H1 (cell line): ENCODE measurements around the gene LRRC14B. TPM values are rescaled to one million over a fixed set of nuclear protein-coding genes. Genes with fewer than 3 reads are reported as not detected.
A peak's percentile ranks its signal among the peaks of the same experiment; 100 is the strongest.

Source experiments
- CTCF ChIA-PET: fragments of 300-600 bp; sonication (Branson Sonifier 250); formaldehyde crosslinking; loops from one replicate; lab custom pipeline; 2021; ENCODE audit not compliant: partially characterized antibody; lab: Charles Lee
- POLR2A ChIA-PET: fragments of 300-600 bp; sonication (Branson Sonifier 250); formaldehyde crosslinking; loops from one replicate; lab custom pipeline; 2021; ENCODE audit warnings: inconsistent platforms; ENCODE audit not compliant: partially characterized antibody; lab: Charles Lee
- DNase-seq, 2 experiments: peaks; one replicate each; pipeline versions ENCODE4 v3.0.0 to v3.0.0-alpha.2; 2010 to 2022; ENCODE audit warnings: low spot score in 2 of 2, low read depth in 1 of 2, mixed read lengths in 1 of 2
- FAIRE-seq: peaks from 2 replicates; lab custom pipeline; 2011; peaks lifted over from hg19 to GRCh38; lab: Jason Lieb, UNC
- H2AFZ ChIP-seq: 2 replicates; pipeline ENCODE4 v1.8.1; 2012; ENCODE audit warnings: low read length, inconsistent platforms
- H2AK5ac ChIP-seq: 2 replicates; pipeline ENCODE4 v1.6.1; 2013; ENCODE audit warnings: low read depth, low read length
- H2BK120ac ChIP-seq: replicated peaks from 2 replicates; pipeline ENCODE3; 2013; ENCODE audit warnings: low read depth, low read length, inconsistent platforms
- H2BK12ac ChIP-seq: 2 replicates; pipeline ENCODE4 v1.6.1; 2013; ENCODE audit warnings: low read depth, low read length
- H2BK15ac ChIP-seq: 2 replicates; pipeline ENCODE4 v1.6.1; 2013; ENCODE audit warnings: low read length
- H2BK20ac ChIP-seq: 2 replicates; pipeline ENCODE4 v1.6.1; 2013; ENCODE audit warnings: low read length
- H2BK5ac ChIP-seq: 2 replicates; pipeline ENCODE4 v1.6.1; 2013; ENCODE audit warnings: low read depth, low read length
- H3K14ac ChIP-seq: 2 replicates; pipeline ENCODE4 v1.6.1; 2013; ENCODE audit warnings: inconsistent platforms; ENCODE audit not compliant: insufficient read length
- H3K18ac ChIP-seq: 2 replicates; pipeline ENCODE4 v1.6.1; 2013; ENCODE audit warnings: low read length; ENCODE audit errors: extremely low read depth
- H3K23ac ChIP-seq: 2 replicates; pipeline ENCODE4 v1.6.1; 2013; ENCODE audit warnings: inconsistent platforms; ENCODE audit not compliant: insufficient read length
- H3K23me2 ChIP-seq: 2 replicates; pipeline ENCODE4 v1.6.1; 2013; ENCODE audit warnings: low read depth, low read length
- H3K27ac ChIP-seq: 2 replicates; pipeline ENCODE4 v1.6.1; 2011; ENCODE audit warnings: low read depth, low read length, inconsistent platforms
- H3K27me3 ChIP-seq, 4 experiments: replicated peaks in 1 of 4; 1 replicate in 1 of 4; 2 replicates in 3 of 4; pipeline versions ENCODE4 v1.6.1 to v1.8.1; 2011 to 2013; ENCODE audit warnings: low read length in 3 of 4, mild to moderate bottlenecking in 3 of 4, inconsistent platforms in 2 of 4, mixed read lengths in 2 of 4, moderate library complexity in 1 of 4; ENCODE audit not compliant: control insufficient read depth in 3 of 4, insufficient read depth in 3 of 4; ENCODE audit errors: extremely low read depth in 1 of 4
- H3K36me3 ChIP-seq, 4 experiments: 2 replicates each; pipeline versions ENCODE4 v1.6.1 to v1.8.1; 2011 to 2013; ENCODE audit warnings: mild to moderate bottlenecking in 4 of 4, low read length in 3 of 4, moderate library complexity in 2 of 4, control low read depth in 1 of 4, inconsistent platforms in 1 of 4; ENCODE audit not compliant: insufficient read depth in 4 of 4, control insufficient read depth in 2 of 4
- H3K4ac ChIP-seq: replicated peaks from 2 replicates; pipeline ENCODE3; 2013; ENCODE audit warnings: low read length, low read depth, mixed read lengths, inconsistent platforms; ENCODE audit not compliant: insufficient read length
- H3K4me1 ChIP-seq, 4 experiments: replicated peaks in 1 of 4; 1 replicate in 1 of 4; 2 replicates in 3 of 4; pipeline versions ENCODE4 v1.6.1 to v1.8.1; 2011 to 2013; ENCODE audit warnings: low read length in 3 of 4, inconsistent platforms in 2 of 4, mixed read lengths in 1 of 4; ENCODE audit not compliant: insufficient read depth in 4 of 4, control insufficient read depth in 3 of 4
- H3K4me2 ChIP-seq, 2 experiments: 2 replicates each; pipeline versions ENCODE4 v1.6.1 to v1.8.1; 2011 to 2013; ENCODE audit warnings: low read depth in 2 of 2, low read length in 2 of 2, control low read depth in 1 of 2, inconsistent platforms in 1 of 2, mild to moderate bottlenecking in 1 of 2; ENCODE audit not compliant: insufficient read depth in 1 of 2
- H3K4me3 ChIP-seq, 4 experiments: fragments of 200-600, 300-600 bp in 1 of 4; sonication (generic), shearing (Covaris generic), sonication (Bioruptor Twin) in 1 of 4; 2 replicates each; pipeline versions ENCODE4 v1.5.1 to v1.8.1; 2011 to 2016; ENCODE audit warnings: low read length in 4 of 4, low read depth in 3 of 4, control low read depth in 2 of 4, inconsistent platforms in 2 of 4, mild to moderate bottlenecking in 2 of 4, mixed read lengths in 1 of 4, moderate library complexity in 1 of 4; ENCODE audit not compliant: insufficient read depth in 2 of 4; ENCODE audit errors: extremely low read depth in 1 of 4
- H3K56ac ChIP-seq: replicated peaks from 2 replicates; pipeline ENCODE3; 2013; ENCODE audit warnings: low read depth, mild to moderate bottlenecking, mixed read lengths, low read length, inconsistent platforms; ENCODE audit not compliant: insufficient read length
- H3K79me1 ChIP-seq: 2 replicates; pipeline ENCODE4 v1.6.1; 2013; ENCODE audit warnings: low read depth, low read length, control low read depth
- H3K79me2 ChIP-seq, 2 experiments: 2 replicates each; pipeline versions ENCODE4 v1.6.1 to v1.8.1; 2012 to 2013; ENCODE audit warnings: low read length in 2 of 2, mild to moderate bottlenecking in 2 of 2, inconsistent platforms in 1 of 2; ENCODE audit not compliant: insufficient read depth in 2 of 2, control insufficient read depth in 1 of 2
- H3K9ac ChIP-seq, 4 experiments: replicated peaks in 1 of 4; 1 replicate in 1 of 4; 2 replicates in 3 of 4; pipeline versions ENCODE4 v1.6.1 to v1.8.1; 2011 to 2013; ENCODE audit warnings: low read depth in 3 of 4, low read length in 3 of 4, control low read depth in 2 of 4, mild to moderate bottlenecking in 2 of 4, moderate library complexity in 2 of 4, inconsistent platforms in 1 of 4; ENCODE audit errors: extremely low read depth in 1 of 4
- H3K9me3 ChIP-seq, 2 experiments: 2 replicates each; pipeline versions ENCODE4 v1.6.1 to v1.8.1; 2012 to 2013; ENCODE audit warnings: mild to moderate bottlenecking in 2 of 2, moderate library complexity in 2 of 2, control low read depth in 1 of 2, inconsistent platforms in 1 of 2, low read depth in 1 of 2, low read length in 1 of 2, mixed read lengths in 1 of 2; ENCODE audit not compliant: insufficient read depth in 2 of 2
- H4K20me1 ChIP-seq, 2 experiments: replicated peaks in 1 of 2; 2 replicates each; pipeline versions ENCODE3 to v1.8.1; 2011 to 2013; ENCODE audit warnings: inconsistent platforms in 2 of 2, low read length in 2 of 2, mild to moderate bottlenecking in 1 of 2; ENCODE audit not compliant: insufficient read depth in 2 of 2, control insufficient read depth in 1 of 2
- H4K5ac ChIP-seq: 2 replicates; pipeline ENCODE4 v1.6.1; 2013; ENCODE audit warnings: low read length, low read depth, mixed read lengths, inconsistent platforms; ENCODE audit not compliant: insufficient read length
- H4K8ac ChIP-seq: 2 replicates; pipeline ENCODE4 v1.8.0; 2013; ENCODE audit warnings: mild to moderate bottlenecking, moderate library complexity, low read length, inconsistent platforms; ENCODE audit not compliant: insufficient read depth; ENCODE audit errors: extremely low read depth
- H4K91ac ChIP-seq: replicated peaks from 2 replicates; pipeline ENCODE3; 2013; ENCODE audit warnings: low read length, mixed read lengths, inconsistent platforms; ENCODE audit not compliant: insufficient read length
- CBX8 ChIP-seq: fragments of 300-800, 300-1000 bp; sonication (generic); IDR thresholded peaks from 2 replicates; pipeline ENCODE4 v1.7.1; 2016; ENCODE audit warnings: low read depth, low read length, borderline replicate concordance
- FOSL1 ChIP-seq: IDR thresholded peaks from 2 replicates; pipeline ENCODE4 v1.6.1; 2011; ENCODE audit warnings: mild to moderate bottlenecking, low read depth, low read length, moderate library complexity; ENCODE audit not compliant: insufficient read depth
- GABPA ChIP-seq: IDR thresholded peaks from 2 replicates; pipeline ENCODE4 v1.6.1; 2011; ENCODE audit warnings: mild to moderate bottlenecking, low read length, moderate library complexity, borderline replicate concordance; ENCODE audit not compliant: insufficient read depth
- GTF2F1 ChIP-seq: IDR thresholded peaks from 2 replicates; pipeline ENCODE4 v1.6.1; 2012; ENCODE audit warnings: low read depth, low read length, improper control_type of control experiment, borderline replicate concordance
- HDAC2 ChIP-seq, 2 experiments: fragments of 300-600 bp in 1 of 2; sonication (generic) in 1 of 2; IDR thresholded peaks; 2 replicates each; pipeline ENCODE4 v1.6.1; 2011 to 2012; ENCODE audit warnings: low read depth in 2 of 2, low read length in 2 of 2, mild to moderate bottlenecking in 2 of 2, moderate library complexity in 2 of 2, borderline replicate concordance in 1 of 2, inconsistent platforms in 1 of 2
- HDAC6 ChIP-seq: IDR thresholded peaks from one replicate; pipeline ENCODE4 v1.7.1; 2012; ENCODE audit warnings: low read depth, mild to moderate bottlenecking, inconsistent platforms, low read length, moderate library complexity
- JUND ChIP-seq: IDR thresholded peaks from 2 replicates; pipeline ENCODE4 v1.6.1; 2011; ENCODE audit warnings: mild to moderate bottlenecking, improper control_type of control experiment, low read length
- POLR2AphosphoS5 ChIP-seq: IDR thresholded peaks from 2 replicates; pipeline ENCODE4 v1.6.1; 2011; ENCODE audit warnings: low read depth, low read length
- RNF2 ChIP-seq: fragments of 200-900, 300-1000 bp; sonication (generic); IDR thresholded peaks from 2 replicates; pipeline ENCODE4 v1.7.1; 2016; ENCODE audit warnings: borderline replicate concordance, low read depth, mild to moderate bottlenecking, antibody characterized with exemption, low read length; ENCODE audit not compliant: poor library complexity, severe bottlenecking; ENCODE audit errors: missing control alignments
- SP4 ChIP-seq: IDR thresholded peaks from 2 replicates; pipeline ENCODE4 v1.6.1; 2012; ENCODE audit warnings: low read length, inconsistent platforms
- SRF ChIP-seq: IDR thresholded peaks from 2 replicates; pipeline ENCODE4 v1.6.1; 2011; ENCODE audit warnings: mild to moderate bottlenecking, low read depth, low read length, moderate library complexity
- TEAD4 ChIP-seq: IDR thresholded peaks from 2 replicates; pipeline ENCODE4 v1.6.1; 2012; ENCODE audit warnings: low read depth, low read length, inconsistent platforms, mixed read lengths
- YY1 ChIP-seq: IDR thresholded peaks from 2 replicates; pipeline ENCODE4 v1.6.1; 2011; ENCODE audit warnings: low read depth, mild to moderate bottlenecking, low read length
- ZNF274 ChIP-seq: IDR thresholded peaks from 2 replicates; pipeline ENCODE4 v1.7.0; 2012; ENCODE audit warnings: low read length, borderline replicate concordance; ENCODE audit errors: extremely low read depth
- WGBS, 2 experiments: shearing (Covaris generic) in 1 of 2; methylation state at CpG; one replicate each; pipeline versions ENCODE4 v1.1.6 to v1.1.7; 2013 to 2015; ENCODE audit warnings: low lambda C conversion rate in 2 of 2, mixed read lengths in 2 of 2, inconsistent platforms in 1 of 2, low coverage in 1 of 2, missing lambda C conversion rate in 1 of 2; ENCODE audit not compliant: insufficient replicate concordance in 2 of 2, insufficient coverage in 1 of 2, insufficient read length in 1 of 2; ENCODE audit errors: extremely low coverage in 1 of 2, missing lambda C conversion rate in 1 of 2; 5-methylcytosine and 5-hydroxymethylcytosine counted together
- polyA plus RNA-seq, 7 experiments: library from polyadenylated mRNA; depleted of rRNA in 3 of 7; stranded (reverse) in 5 of 7; unstranded in 2 of 7; fragments of >200 nt in 5 of 7; fragments of 200-250 nt in 2 of 7; gene quantifications; 1 replicate in 5 of 7; 2 replicates in 1 of 7; 4 replicates in 1 of 7; pipeline versions ENCODE4 v1.2.1 to v1.2.3, GENCODE V29; 2011 to 2013; ENCODE audit warnings: missing spikeins in 2 of 7, mixed read lengths in 2 of 7
- total RNA-seq: library from RNA; stranded (reverse); fragmentation: NEBNext Ultra II Directional; extraction: Animal tissue kit (Norgen Biotek cat#: 25700); gene quantifications from 2 replicates; pipeline ENCODE4 v1.2.1, GENCODE V29; 2021

The LRRC14B gene
- total and polyA plus RNA-seq, 2 of the 8 experiments (the other 6 are each of a cell fraction or from before 2014, with no cell fraction given) = not detected

DNA sequence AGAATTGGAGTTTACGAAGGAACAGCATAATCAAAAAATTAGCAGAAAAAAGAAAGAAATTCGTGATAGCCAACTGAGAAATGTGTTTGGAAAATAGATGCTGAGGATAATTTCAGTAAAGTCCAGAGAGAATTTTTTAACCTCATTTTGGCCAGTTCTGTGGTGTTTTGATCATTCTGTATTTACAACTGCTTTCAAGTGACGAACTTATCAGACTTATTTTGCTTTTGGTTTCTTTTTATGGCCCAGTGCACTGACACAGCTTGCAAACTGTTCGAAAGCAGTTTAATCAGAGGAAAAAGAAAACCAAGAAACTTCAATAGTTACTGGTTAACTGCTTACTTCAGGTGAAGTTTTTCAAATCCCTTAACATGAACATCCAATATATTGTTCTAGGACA lies 28.7 kb downstream of the LRRC14B start:
- Histone ChIP-seq H3K79me1 (peaks cover 2% of the 10 kb centered on the region; the same call in 1 of the 2 replicates), H2AFZ (no peak overlapping the region), H2BK20ac (no peak overlapping the region), H3K23ac (no peak overlapping the region), H2BK120ac (no peak overlapping the region), H3K4me1 (peaks cover 0 to 4% (median 2%) of the 10 kb centered on the region in 4 experiments; a peak in 2 of 7 replicates), H3K4me2 (peak overlapping the region; percentile 79 to 91), H3K14ac (no peak overlapping the region), H3K27me3 (no peaks in the 10 kb centered on the region), H3K9me3 (no peaks in the 10 kb centered on the region), H3K4ac (no peak overlapping the region), H2BK5ac (no peak overlapping the region), H3K9ac (no peak overlapping the region), H3K79me2 (peaks cover 3 to 46% of the 10 kb centered on the region in 2 experiments; a peak in 3 of 4 replicates), H4K5ac (no peak overlapping the region), H3K36me3 (peaks cover 2 to 8% (median 5%) of the 10 kb centered on the region in 4 experiments; a peak in 4 of 8 replicates), H3K4me3 (peak overlapping the region in 2 of 4 experiments; percentile 90 to 91; a peak in 4 of 8 replicates), H3K56ac (no peak overlapping the region), H3K27ac (no peak overlapping the region), H4K8ac (no peak overlapping the region), H3K23me2 (peaks cover 3% of the 10 kb centered on the region), H2BK15ac (no peak overlapping the region), H2AK5ac (no peak overlapping the region), H4K20me1 (peaks cover 2 to 7% of the 10 kb centered on the region in 2 experiments), H4K91ac (no peak overlapping the region), H3K18ac (no peak overlapping the region), H2BK12ac (no peak overlapping the region)
- DNase-seq (no peak), FAIRE-seq (no peak)
- 82% methylated on average over 4 of the region's 4 CpGs; no CpG with 5 or more reads in 1 of the 2 experiments for WGBS, 2 experiments
- POLR2A ChIA-PET = interaction anchor here (0.6 to 1.7 kb wide), 5 partner anchors 11 to 183 kb away, joined by 3 to 5 read pairs (median 4); partner anchors contain the start of gene PDCD6
- CTCF ChIA-PET = interaction anchor here (0.6 to 2.9 kb wide), 4 partner anchors 25 to 115 kb away, joined by 3 to 10 read pairs (median 4); no protein-coding TSS in a partner anchor
- TF ChIP-seq GABPA = no peak
- TF ChIP-seq SRF = no peak
- TF ChIP-seq SP4 = no peak
- TF ChIP-seq ZNF274 = no peak
- TF ChIP-seq HDAC2 (IDR thresholded peaks at IDR 0.05; ENCODE audit: borderline replicate concordance in 1 of 2, low read depth in 2 of 2, low read length in 2 of 2) = no peak
- TF ChIP-seq HDAC6 = no peak
- no peak for TF ChIP-seq POLR2AphosphoS5
- TF ChIP-seq TEAD4 = no peak
- no peak for TF ChIP-seq YY1
- TF ChIP-seq RNF2 = no peak
- no peak for TF ChIP-seq GTF2F1
- TF ChIP-seq CBX8 = no peak
- no peak for TF ChIP-seq FOSL1
- no peak for TF ChIP-seq JUND
